RWPE1 (cell line): Measurements from ENCODE around the gene GFY.

Source experiments
- CTCF ChIA-PET: fragments of 350-600 bp; sonication (Branson Sonifier 250); formaldehyde crosslinking; extraction: SDS; loops from one replicate; lab custom pipeline; 2021; lab: Yijun Ruan, JAX
- POLR2A ChIA-PET: fragments of 400-600 bp; formaldehyde crosslinking; extraction: SDS; loops from one replicate; lab custom pipeline; 2020; ENCODE audit warnings: antibody characterized with exemption; ENCODE audit not compliant: low non-redundant PET; lab: Yijun Ruan, JAX
- DNase-seq: peaks from one replicate; pipeline ENCODE4 v3.0.0; 2012; ENCODE audit warnings: low spot score
- H3K27ac ChIP-seq: fragments of 450-650 bp; 2 replicates; pipeline ENCODE4 v1.5.1; 2017
- TF ChIP-seq, protein P1 (sequence below): fragments of 450-650 bp; conservative IDR thresholded peaks from 2 replicates; pipeline ENCODE4 v1.5.1; 2017; ENCODE audit warnings: low read depth, mild to moderate bottlenecking

GFY gene

GRCh38 chr19:49425178-49425577 is at the start of gene GFY:
TSS of gene GFY (plus strand) at chr19:49425388. CDS start at chr19:49426431, 1,043 bp downstream.
- no peak for DNase-seq
- H3K27ac ChIP-seq = no peak within 1 kb of the TSS
- POLR2A ChIA-PET = no interaction called here
- CTCF ChIA-PET = interaction anchor here (0.6 to 0.8 kb wide), 2 partner anchors 48 to 62 kb away, joined by 4 to 8 read pairs; partner anchors contain the start of genes DKKL1 and FLT3LG
- TF ChIP-seq, protein P1, sequence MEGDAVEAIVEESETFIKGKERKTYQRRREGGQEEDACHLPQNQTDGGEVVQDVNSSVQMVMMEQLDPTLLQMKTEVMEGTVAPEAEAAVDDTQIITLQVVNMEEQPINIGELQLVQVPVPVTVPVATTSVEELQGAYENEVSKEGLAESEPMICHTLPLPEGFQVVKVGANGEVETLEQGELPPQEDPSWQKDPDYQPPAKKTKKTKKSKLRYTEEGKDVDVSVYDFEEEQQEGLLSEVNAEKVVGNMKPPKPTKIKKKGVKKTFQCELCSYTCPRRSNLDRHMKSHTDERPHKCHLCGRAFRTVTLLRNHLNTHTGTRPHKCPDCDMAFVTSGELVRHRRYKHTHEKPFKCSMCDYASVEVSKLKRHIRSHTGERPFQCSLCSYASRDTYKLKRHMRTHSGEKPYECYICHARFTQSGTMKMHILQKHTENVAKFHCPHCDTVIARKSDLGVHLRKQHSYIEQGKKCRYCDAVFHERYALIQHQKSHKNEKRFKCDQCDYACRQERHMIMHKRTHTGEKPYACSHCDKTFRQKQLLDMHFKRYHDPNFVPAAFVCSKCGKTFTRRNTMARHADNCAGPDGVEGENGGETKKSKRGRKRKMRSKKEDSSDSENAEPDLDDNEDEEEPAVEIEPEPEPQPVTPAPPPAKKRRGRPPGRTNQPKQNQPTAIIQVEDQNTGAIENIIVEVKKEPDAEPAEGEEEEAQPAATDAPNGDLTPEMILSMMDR = no peak

- CTCF ChIA-PET = interaction anchor here (0.6 kb wide), 1 partner anchor 921 kb away, joined by 3 read pairs; no protein-coding TSS in a partner anchor
- H3K27ac ChIP-seq = no peak overlapping the region
- no peak for DNase-seq
- POLR2A ChIA-PET = no interaction called here
- TF ChIP-seq, protein P1 = no peak
These were observed 46.7 kb upstream of the GFY start for GRCh38 chr19:49378512-49378911.

DNA sequence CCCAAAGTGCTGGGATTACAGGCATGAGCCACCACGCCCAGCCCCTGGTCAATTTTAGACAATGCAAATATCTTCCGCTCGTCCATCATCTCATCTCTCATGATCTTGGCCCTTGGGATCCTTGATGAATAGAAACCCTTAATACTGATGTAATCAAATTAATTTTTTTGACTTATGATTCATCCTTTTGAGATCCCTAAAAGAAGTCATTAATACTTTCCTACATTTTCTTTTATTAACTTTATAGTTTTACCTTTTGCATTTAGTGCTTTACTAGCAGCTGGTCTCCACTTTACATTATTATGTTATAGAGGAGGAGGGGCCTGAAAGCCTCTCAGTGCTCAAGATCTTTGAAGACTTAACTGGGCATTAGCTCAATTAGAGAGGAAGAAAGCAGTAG is 44.8 kb upstream of the GFY start:
- CTCF ChIA-PET = no interaction called here
- DNase-seq = no peak

DNA sequence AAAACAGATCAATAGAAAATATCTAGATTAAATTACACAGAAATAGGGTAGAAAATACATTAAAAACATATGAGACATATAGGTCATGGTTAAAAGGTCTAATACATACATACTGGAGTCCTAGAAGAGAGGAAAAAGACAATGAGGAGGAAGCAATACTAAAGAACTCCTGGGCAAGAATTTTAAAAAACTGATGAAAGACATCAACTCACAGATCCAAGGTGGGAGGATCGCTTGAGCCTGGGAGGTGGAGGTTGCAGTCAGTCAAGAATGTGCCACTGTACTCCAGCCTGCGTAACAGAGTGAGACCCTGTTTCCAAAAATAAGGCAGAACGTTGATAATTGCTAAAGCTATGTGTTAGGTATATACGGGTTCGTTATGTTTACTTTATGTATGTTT is 42.5 kb upstream of the GFY start:
- CTCF ChIA-PET = interaction anchor here (1.6 kb wide), 1 partner anchor 9 kb away, joined by 17 read pairs; no protein-coding TSS in a partner anchor
- TF ChIP-seq, protein P1 = no peak
- H3K27ac ChIP-seq = no peak overlapping the region
- POLR2A ChIA-PET = no interaction called here
- DNase-seq = no peak

More for the DNA sequence above, 44.8 kb upstream of the GFY start:
- TF ChIP-seq, protein P1 = no peak
- POLR2A ChIA-PET = no interaction called here
- H3K27ac ChIP-seq = no peak overlapping the region

- TF ChIP-seq, protein P1 = no peak
- ChIA-PET POLR2A (no interaction called here), CTCF (interaction anchor here (1.6 kb wide), 1 partner anchor 8 kb away, joined by 17 read pairs; no protein-coding TSS in a partner anchor)
These were observed 41.6 kb upstream of the GFY start for GRCh38 chr19:49383599-49383998.

DNA sequence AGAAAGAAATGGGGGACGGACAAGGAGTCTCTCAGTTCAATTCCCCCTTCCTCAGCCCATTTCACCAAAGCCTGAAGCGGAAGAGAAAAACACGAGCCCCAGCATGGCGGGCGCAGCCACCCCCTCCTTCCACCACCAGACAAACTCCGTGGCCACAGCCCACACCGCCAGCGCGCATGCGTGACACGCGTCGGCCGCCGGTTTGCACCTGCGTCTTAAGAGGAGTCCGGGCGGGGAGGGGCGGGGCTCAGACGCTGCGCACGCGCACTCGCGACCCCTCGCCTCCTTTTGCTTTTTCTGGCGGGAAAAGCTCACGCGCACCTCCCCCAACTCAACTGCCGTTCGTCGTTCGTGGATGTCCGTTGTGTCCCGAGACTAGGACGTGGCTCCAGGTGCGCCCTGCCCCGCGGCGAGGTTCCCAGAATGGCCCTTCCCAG is 37.2 kb upstream of the GFY start, which contains the start of gene KASH5:
Gene KASH5 (plus strand): TSS at position 314 of the 437 bp plus-strand sequence. CDS start 2,635 bp downstream, outside the sequence.
- CTCF ChIA-PET = interaction anchor here (0.6 kb wide), 1 partner anchor 19 kb away, joined by 3 read pairs; no protein-coding TSS in a partner anchor
- POLR2A ChIA-PET = interaction anchor here (0.6 kb wide), 2 partner anchors 18 to 34 kb away, joined by 3 to 4 read pairs; no protein-coding TSS in a partner anchor
- TF ChIP-seq, protein P1 = no peak
- peak within 1 kb of the TSS; percentile 18; the same call in 1 of the 2 replicates for H3K27ac ChIP-seq
- peak; percentile 87 for DNase-seq

More at GRCh38 chr19:49383599-49383998, 41.6 kb upstream of the GFY start:
- H3K27ac ChIP-seq = no peak overlapping the region
- no peak for DNase-seq
